GM08714 (cell line): ENCODE data around the gene GJA1.
A peak's percentile ranks its signal among the peaks of the same experiment; 100 is the strongest.
"Not testable (repeated sequence)": the region's sequence is repeated elsewhere in the genome, so short reads cannot be mapped to it uniquely, and the experiment has no call there.

Source experiments
- H3K4me3 ChIP-seq: fragments of 200-500 bp; sonication (Bioruptor generic); 2 replicates; pipeline ENCODE4 v1.5.1; 2014; ENCODE audit warnings: mild to moderate bottlenecking, low read length, inconsistent platforms
- ZNF274 ChIP-seq: IDR thresholded peaks from 2 replicates; pipeline ENCODE4 v1.6.1; 2012; ENCODE audit warnings: mild to moderate bottlenecking, low read depth, low read length

GJA1 gene

DNA sequence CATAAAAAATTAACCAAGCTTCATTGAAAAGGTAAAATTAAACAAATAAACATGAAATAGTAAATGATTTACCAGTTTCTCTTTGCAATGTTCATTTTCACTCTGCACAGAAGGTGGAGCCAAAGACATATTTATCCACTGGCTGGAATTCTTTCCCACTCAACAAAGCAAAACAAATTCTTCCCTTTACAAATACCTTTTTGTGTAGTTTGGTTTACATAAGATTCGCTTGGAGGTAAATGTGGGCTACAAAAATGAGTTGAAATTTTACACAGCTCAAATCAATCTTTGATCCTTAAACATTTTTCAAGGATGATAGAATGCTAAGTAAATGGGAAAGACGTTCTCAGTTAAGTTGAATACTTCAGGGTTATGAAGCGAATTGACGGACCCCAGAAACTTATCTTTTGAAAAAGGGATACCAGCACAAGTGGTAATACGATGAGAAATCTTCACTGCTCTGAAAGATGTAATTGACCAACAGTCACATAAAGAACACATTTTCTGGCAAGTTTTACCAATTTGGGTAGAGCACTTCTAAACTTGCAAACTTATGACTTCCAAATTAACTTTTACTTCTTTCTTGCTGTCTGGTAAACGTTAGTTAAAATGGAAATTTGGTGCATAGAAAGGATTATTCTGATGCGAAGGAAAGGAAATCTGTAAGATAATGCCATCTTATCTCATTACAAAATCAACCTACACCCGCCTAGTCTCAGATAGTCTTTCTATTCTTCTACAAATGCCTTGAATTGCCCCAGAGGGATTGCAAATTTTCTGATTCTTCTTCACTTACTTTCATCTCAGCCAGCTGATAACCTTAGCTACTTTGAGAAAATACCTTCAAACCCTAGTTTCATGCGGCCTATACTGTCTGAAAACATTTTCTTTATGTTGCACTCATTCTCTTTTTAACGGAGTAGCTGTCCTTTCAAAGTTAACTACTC, 4.7 kb upstream of the GJA1 start:
- H3K4me3 ChIP-seq, result no peak overlapping the region

DNA sequence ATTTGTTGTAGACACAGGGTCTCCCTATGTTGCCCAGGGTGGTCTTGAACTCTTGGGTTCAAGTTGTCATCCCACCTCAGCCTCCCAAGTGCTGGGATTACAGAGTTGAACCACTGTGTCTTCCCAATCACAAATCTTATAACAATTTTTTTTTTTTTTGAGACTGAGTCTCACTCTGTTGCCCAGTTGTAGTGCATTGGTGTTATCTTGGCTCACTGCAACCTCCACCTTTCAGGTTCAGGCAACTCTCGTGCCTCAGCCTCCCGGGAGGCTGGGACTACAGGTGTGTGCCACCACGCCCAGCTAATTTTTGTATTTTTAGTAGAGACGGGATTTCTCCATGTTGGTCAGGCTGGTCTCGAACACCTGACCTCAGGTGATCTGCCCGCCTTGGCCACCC, 3.7 kb upstream of the GJA1 start:
- not testable (repeated sequence) for H3K4me3 ChIP-seq

More for the DNA sequence above, 4.7 kb upstream of the GJA1 start:
- TF ChIP-seq ZNF274, result no peak

DNA sequence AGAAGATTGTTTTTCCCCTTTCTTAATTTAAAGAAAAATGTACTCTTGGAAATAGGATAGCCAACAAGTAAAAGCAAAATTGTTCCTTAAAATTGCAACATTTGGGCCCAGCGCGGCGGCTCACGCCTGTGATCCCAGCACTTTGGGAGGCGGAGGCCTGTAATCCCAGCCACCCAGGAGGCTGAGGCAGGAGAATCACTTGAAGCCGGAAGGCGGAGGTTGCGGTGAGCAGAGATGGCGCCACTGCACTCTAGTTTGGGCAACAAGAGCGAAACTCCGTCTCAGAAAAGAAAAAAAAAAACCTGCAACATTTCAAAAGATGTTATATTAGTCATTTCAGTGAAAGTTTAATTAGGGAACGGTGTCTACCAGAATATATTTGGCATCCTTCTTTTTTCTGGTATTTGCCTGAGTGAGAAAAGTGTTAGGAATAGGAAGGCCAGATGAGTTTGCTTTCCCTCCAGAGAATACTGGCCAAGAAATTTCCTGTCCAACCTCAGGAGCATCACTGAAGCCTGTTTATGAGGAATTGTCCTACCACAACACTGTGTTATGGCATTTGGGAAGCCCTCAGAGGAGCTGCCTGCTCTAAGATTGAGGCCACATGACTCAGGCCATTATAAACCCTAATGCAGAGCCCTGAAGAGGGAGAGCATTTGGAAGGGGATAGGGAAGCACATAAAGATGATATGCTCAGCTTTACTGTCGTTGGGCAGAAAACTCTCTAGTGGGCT, 1.2 kb upstream of the GJA1 start:
- no peak for TF ChIP-seq ZNF274
- H3K4me3 ChIP-seq, result no peak overlapping the region

DNA sequence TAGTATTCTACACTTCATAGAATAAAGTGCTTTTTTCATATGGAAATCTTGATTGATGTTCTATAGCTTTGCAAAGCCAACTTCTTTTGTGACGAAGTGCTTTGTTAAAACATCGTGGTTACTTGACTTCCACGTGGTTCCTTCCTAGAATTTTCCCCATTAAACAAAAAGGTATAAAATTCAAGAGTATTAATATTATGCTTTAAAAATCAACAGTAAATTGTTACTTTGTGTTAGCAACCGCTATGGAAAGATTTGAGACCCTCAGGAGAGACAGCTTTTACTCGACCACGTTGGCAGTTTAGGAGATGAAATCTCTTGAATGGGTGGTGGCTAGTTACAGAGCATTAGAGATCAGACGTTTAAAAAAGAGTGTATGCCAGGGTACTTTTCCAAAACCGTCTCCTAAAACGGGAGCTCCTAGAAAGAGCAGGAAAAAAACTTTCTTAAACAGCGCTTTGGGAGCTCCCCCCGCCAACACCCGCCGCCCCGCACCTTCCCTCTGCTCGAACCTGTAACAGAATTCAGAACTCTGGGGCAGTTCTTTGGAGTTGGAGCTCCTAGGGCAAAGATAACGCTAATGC, 920 bp downstream of the GJA1 start:
- TF ChIP-seq ZNF274, result no peak
- peak overlapping the region; percentile 35 for H3K4me3 ChIP-seq

DNA sequence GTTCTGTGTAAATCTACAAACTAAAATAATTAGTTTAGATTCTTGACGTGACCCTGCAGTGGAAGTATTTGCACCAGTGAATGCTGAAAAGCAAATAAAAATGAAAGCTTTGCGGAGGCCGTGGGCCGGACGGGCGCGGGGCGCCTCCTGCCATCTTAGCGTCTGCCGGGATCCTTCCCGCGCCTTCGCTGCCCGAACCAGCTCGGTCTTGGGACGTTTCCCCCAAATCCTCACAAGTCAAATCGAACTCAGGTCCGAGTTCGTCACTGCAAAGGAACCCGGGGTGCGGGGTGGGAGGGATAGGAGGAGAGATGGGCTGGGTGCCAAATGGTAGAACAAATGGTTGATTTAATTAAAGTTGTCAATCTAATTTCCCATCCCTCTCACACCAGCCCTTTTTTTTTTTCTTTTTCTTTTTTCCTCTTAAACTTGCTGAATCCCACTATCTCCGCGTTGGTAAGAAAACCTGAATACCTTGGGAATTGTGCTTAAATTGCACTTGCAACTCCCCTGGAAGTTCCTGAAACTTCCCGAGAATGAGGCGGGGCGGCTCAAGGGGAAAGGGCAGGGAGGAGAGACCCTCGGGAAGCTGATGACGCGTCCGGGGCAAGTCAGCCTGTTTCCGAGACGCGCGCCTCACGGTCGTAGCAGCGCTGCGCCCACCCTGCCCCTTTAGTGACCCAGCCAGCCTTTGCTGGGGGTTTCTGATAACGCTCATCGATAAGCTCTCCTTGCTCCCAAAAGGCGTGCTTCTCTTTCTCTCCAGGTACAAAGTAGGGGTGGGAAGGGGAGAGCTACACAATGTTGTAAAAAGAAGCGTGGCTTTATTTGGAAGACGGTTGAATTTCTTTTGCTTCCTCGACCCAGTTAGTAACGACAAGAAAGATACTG, 1.8 kb downstream of the GJA1 start:
- TF ChIP-seq ZNF274, result no peak
- peak overlapping the region; percentile 35 for H3K4me3 ChIP-seq

DNA sequence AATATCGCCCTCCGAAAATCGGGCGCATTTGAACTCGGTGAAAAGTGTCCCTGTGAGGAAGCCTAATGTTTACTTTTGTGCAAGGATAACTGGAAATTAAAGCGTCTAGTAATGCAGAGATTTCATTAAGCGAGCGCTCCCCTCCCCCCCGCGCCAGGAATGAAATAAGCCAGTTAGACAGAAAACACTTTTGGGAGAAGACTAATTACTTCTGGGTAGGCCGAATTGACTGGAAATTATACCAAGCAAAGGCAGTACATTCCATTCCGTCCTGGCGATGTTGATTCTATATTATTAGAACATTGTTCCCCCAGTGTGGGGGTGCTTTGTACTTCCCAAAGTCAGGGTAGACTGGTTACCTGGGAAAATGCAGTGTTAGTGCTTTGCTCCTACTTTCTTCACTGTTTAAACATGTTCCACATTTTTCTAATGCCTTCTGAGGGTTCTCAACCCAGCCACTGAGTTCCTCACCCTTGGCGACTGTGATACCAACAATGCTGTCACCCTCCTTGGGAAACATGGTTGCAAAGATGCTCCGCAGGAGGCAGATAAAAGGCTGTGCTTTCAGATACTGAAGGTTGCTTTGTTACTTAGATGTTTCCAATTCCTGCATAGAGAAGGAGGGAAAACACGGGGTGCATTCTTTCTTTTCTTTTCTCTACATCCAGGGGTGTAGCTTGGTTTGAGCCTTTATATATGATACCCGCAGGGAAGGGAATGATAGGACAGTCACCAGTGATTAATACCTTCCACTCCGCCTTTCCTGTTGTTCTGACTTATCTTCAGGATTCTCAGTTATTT, 2.6 kb downstream of the GJA1 start:
- TF ChIP-seq ZNF274, result no peak
- peak overlapping the region; percentile 35 for H3K4me3 ChIP-seq

DNA sequence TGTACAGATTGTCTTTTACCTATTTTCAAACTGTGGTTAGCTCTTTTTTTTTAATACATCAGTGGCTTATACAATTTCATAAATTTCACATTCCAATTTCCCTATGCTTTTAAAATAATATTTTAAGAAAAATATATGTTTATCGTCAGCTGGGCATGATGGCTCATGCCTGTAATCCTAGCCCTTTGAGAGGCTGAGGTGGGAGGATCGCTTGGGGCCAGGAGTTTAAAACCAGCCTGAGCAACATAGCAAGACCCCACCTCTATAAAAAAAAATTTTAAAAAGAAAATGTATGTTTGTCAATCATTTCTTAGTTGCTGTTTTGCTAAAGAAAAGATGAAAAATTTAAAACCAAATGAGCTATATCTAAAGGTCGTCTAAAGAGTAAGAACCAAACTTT, 3.4 kb downstream of the GJA1 start:
- H3K4me3 ChIP-seq, result no peak overlapping the region
- TF ChIP-seq ZNF274, result no peak

DNA sequence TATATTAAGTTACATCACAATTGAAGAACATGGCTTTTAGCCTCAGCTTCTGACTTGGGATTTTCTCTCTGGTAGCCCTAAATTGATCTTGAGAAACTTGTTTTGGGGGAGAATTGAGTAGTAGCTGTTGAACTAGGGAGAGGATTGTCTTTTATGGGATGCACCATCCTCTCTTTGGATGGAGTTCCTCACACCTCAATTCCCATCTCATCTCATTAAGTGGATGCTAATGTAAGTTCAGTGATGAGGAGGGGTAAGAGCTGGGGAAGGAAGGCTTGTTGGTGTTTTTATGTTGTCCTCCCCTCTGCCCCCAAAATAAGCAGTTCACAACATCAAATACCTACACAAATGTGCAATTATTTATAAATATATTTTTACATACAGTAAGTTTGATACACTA, 4.0 kb downstream of the GJA1 start:
- no peak for TF ChIP-seq ZNF274
- H3K4me3 ChIP-seq, result no peak overlapping the region

DNA sequence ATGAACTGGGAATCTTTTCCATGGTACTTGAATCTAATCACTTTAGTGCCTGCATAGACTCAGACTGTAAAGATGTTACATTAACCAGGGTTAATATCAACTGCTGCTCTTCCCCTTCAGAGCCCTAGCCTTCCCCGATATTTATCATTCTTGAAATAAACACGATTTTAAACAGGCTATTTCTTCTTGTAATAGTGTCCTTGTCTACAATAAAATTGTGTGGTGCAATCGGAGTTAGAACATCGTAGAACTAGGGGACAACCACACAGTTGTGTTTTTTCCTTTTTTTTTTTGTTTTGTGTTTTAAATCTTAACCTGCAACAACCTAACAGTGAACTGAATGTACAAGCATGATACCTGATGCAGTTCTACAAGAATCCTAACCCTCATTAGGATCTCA, 4.5 kb downstream of the GJA1 start:
- TF ChIP-seq ZNF274, result no peak
- H3K4me3 ChIP-seq, result no peak overlapping the region

DNA sequence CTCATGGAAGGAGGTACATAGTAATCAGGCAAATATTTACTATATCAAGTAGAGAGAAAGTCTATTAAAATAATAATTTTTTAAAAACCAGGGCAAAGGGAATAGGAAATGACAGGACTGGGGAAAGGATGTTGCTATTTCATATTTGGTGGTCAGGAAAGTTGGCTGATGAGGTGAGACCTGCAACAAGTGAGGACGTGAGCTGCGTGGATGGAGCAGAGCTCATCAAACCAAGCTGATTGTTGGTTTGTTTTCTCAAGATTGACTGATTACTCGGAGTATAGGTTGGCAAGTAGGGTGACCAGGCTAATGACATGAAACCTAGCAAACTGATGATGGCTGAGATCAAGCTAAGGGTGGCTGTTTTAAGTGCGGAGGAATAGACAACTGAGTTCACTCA, 6.0 kb downstream of the GJA1 start:
- no peak overlapping the region for H3K4me3 ChIP-seq
- no peak for TF ChIP-seq ZNF274

DNA sequence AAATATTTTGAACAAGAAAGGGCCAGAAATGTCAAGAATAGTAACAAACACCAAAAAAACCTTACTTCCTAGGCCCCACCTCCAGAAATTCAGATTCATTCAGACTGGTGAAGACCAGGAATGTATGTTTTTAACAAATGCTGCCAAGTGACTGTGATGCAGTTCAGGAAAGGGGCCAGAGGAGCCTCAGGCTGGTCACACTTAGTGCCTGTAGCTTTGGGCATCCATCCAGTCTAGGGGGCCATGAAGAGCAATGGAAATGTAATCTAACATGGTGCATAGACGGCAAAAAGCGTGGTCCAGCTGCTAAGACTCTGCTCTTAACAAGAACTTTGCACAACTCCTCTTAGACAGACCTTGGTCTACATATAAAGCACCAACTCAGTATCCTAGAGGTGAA, 7.1 kb downstream of the GJA1 start:
- no peak for TF ChIP-seq ZNF274
- H3K4me3 ChIP-seq, result no peak overlapping the region

DNA sequence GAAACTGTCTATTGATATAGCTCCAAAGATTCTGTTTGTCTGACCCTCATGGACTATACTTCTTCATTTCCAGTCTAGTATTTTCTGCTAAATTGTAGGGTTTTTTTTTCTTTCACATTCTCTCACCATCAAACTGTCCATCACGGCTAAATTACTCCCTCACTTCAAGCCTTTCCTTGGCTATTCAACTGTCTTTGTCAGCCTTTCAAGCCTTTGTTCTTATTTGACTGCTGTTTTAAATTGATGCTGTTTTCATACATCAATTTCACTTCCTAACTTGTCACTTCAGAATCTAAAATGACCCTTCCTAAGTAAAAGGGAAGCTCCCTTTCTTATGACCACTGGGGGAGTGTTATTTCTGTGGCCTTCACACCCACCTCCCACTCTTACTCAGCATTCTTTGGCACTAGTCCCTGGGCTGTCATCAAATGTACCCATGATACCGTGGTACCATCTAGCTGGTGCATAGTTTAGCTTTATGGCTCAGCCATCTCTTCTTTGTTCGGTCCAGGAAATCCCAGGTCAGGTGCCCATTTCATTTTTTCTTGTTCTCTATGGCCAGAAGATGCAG, 8.6 kb downstream of the GJA1 start:
- no peak overlapping the region for H3K4me3 ChIP-seq
- TF ChIP-seq ZNF274, result no peak

DNA sequence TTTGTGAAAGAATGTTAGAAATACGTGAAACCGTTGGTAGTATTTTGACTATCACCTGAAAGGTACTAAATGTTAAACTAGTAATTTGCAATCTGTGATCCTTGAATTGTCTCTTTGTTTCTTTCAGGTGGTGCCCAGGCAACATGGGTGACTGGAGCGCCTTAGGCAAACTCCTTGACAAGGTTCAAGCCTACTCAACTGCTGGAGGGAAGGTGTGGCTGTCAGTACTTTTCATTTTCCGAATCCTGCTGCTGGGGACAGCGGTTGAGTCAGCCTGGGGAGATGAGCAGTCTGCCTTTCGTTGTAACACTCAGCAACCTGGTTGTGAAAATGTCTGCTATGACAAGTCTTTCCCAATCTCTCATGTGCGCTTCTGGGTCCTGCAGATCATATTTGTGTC, 11.3 kb downstream of the GJA1 start:
- H3K4me3 ChIP-seq, result not testable (repeated sequence)

DNA sequence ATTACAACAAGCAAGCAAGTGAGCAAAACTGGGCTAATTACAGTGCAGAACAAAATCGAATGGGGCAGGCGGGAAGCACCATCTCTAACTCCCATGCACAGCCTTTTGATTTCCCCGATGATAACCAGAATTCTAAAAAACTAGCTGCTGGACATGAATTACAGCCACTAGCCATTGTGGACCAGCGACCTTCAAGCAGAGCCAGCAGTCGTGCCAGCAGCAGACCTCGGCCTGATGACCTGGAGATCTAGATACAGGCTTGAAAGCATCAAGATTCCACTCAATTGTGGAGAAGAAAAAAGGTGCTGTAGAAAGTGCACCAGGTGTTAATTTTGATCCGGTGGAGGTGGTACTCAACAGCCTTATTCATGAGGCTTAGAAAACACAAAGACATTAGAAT, 12.3 kb downstream of the GJA1 start:
- not testable (repeated sequence) for H3K4me3 ChIP-seq

DNA sequence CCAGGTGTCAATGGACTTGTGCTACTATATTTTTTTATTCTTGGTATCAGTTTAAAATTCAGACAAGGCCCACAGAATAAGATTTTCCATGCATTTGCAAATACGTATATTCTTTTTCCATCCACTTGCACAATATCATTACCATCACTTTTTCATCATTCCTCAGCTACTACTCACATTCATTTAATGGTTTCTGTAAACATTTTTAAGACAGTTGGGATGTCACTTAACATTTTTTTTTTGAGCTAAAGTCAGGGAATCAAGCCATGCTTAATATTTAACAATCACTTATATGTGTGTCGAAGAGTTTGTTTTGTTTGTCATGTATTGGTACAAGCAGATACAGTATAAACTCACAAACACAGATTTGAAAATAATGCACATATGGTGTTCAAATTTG, 13.1 kb downstream of the GJA1 start:
- H3K4me3 ChIP-seq, result not testable (repeated sequence)
